Osteoblast (primary cell): ENCODE data around the gene DIS3L2. TPM values are rescaled to one million over a fixed set of nuclear protein-coding genes. Genes with fewer than 3 reads are reported as not detected.

Experiments
- DNase-seq: peaks from one replicate; pipeline ENCODE4 v3.0.0; 2011; ENCODE audit warnings: low spot score, mixed read lengths; ENCODE audit not compliant: insufficient read length; ENCODE audit errors: missing footprints
- H2AFZ ChIP-seq: 2 replicates; pipeline ENCODE4 v1.6.0; 2011; ENCODE audit warnings: mild to moderate bottlenecking, low read length
- H3K27ac ChIP-seq: 2 replicates; pipeline ENCODE4 v1.5.1; 2011; ENCODE audit warnings: mild to moderate bottlenecking, low read depth, low read length, moderate library complexity
- H3K27me3 ChIP-seq: 2 replicates; pipeline ENCODE4 v1.6.0; 2012; ENCODE audit warnings: mild to moderate bottlenecking, control low read depth, inconsistent platforms, low read length, moderate library complexity; ENCODE audit not compliant: insufficient read depth
- H3K36me3 ChIP-seq: 2 replicates; pipeline ENCODE4 v1.5.1; 2011; ENCODE audit warnings: mild to moderate bottlenecking, low read length, control low read depth, moderate library complexity; ENCODE audit not compliant: insufficient read depth
- H3K4me1 ChIP-seq: 2 replicates; pipeline ENCODE4 v1.5.1; 2011; ENCODE audit warnings: mild to moderate bottlenecking, low read length, control low read depth, moderate library complexity; ENCODE audit not compliant: insufficient read depth
- H3K4me2 ChIP-seq: 2 replicates; pipeline ENCODE4 v1.6.0; 2011; ENCODE audit warnings: mild to moderate bottlenecking, low read length; ENCODE audit not compliant: insufficient read depth
- H3K4me3 ChIP-seq: fragments of 200-600 bp; sonication (generic); 3 replicates; pipeline ENCODE4 v1.5.1; 2012; ENCODE audit warnings: mild to moderate bottlenecking, low read length, inconsistent platforms; ENCODE audit not compliant: insufficient read depth
- H3K79me2 ChIP-seq: 2 replicates; pipeline ENCODE4 v1.6.0; 2012; ENCODE audit warnings: mild to moderate bottlenecking, low read length, control low read depth, inconsistent platforms; ENCODE audit not compliant: insufficient read depth
- H3K9me3 ChIP-seq: 2 replicates; pipeline ENCODE4 v1.5.1; 2011; ENCODE audit warnings: low read depth, low read length, control low read depth
- H4K20me1 ChIP-seq: 2 replicates; pipeline ENCODE4 v1.6.0; 2012; ENCODE audit warnings: mild to moderate bottlenecking, low read length, control low read depth; ENCODE audit not compliant: insufficient read depth
- CTCF ChIP-seq: IDR thresholded peaks from 2 replicates; pipeline ENCODE4 v1.5.1; 2011; ENCODE audit warnings: mild to moderate bottlenecking, low read depth, low read length, moderate library complexity; ENCODE audit errors: extremely low read depth
- total RNA-seq: library from RNA; depleted of rRNA; stranded (reverse); fragments of >200 nt; gene quantifications from 2 replicates; pipeline ENCODE4 v1.2.3, GENCODE V29; 2012

DIS3L2 gene
- total RNA-seq, 1 donor: 28.2 TPM

GRCh38 chr2:232276084-232276732 lies 314.7 kb downstream of the DIS3L2 start:
- Histone ChIP-seq H3K9me3 (no peaks in the 10 kb centered on the region), H3K27ac (no peak overlapping the region), H3K36me3 (no peaks in the 10 kb centered on the region), H2AFZ (no peak overlapping the region), H3K4me3 (no peak overlapping the region), H3K79me2 (no peaks in the 10 kb centered on the region), H3K27me3 (no peaks in the 10 kb centered on the region), H4K20me1 (peaks cover 11% of the 10 kb centered on the region), H3K4me1 (no peaks in the 10 kb centered on the region), H3K4me2 (no peak overlapping the region)
- TF ChIP-seq CTCF: no peak
- no peak for DNase-seq

- H3K27me3 ChIP-seq: no peaks in the 10 kb centered on the region
- no peaks in the 10 kb centered on the region for H3K36me3 ChIP-seq
- DNase-seq: no peak
- no peak for TF ChIP-seq CTCF
- no peaks in the 10 kb centered on the region for H3K9me3 ChIP-seq
- no peak overlapping the region for H2AFZ ChIP-seq
- H3K27ac ChIP-seq: no peak overlapping the region
- no peaks in the 10 kb centered on the region for H3K4me1 ChIP-seq
- H4K20me1 ChIP-seq: peaks cover 11% of the 10 kb centered on the region
- no peaks in the 10 kb centered on the region for H3K79me2 ChIP-seq
- H3K4me2 ChIP-seq: no peak overlapping the region
- H3K4me3 ChIP-seq: no peak overlapping the region
Observed at GRCh38 chr2:232276733-232277313, 315.3 kb downstream of the DIS3L2 start.

GRCh38 chr2:232278534-232278933 lies 317.0 kb downstream of the DIS3L2 start:
- no peak for TF ChIP-seq CTCF
- DNase-seq: no peak
- Histone ChIP-seq H4K20me1 (peaks cover 3% of the 10 kb centered on the region), H3K27ac (no peak overlapping the region), H3K4me2 (no peak overlapping the region), H3K4me3 (no peak overlapping the region), H3K4me1 (no peaks in the 10 kb centered on the region), H3K79me2 (no peaks in the 10 kb centered on the region), H3K27me3 (no peaks in the 10 kb centered on the region), H3K9me3 (no peaks in the 10 kb centered on the region), H2AFZ (no peak overlapping the region), H3K36me3 (no peaks in the 10 kb centered on the region)

- H3K9me3 ChIP-seq: no peaks in the 10 kb centered on the region
- H3K27ac ChIP-seq: no peak overlapping the region
- no peaks in the 10 kb centered on the region for H3K27me3 ChIP-seq
- no peaks in the 10 kb centered on the region for H3K4me1 ChIP-seq
- no peaks in the 10 kb centered on the region for H3K36me3 ChIP-seq
- no peak overlapping the region for H3K4me3 ChIP-seq
- no peak for DNase-seq
- H4K20me1 ChIP-seq: peaks cover 3% of the 10 kb centered on the region
- no peak overlapping the region for H3K4me2 ChIP-seq
- H3K79me2 ChIP-seq: no peaks in the 10 kb centered on the region
- H2AFZ ChIP-seq: no peak overlapping the region
- TF ChIP-seq CTCF: no peak
Observed at GRCh38 chr2:232280341-232280740, 318.8 kb downstream of the DIS3L2 start.
